ENCODE data around the gene WNT3. TPM values are rescaled to one million over a fixed set of nuclear protein-coding genes. Genes with fewer than 3 reads are reported as not detected.

The WNT3 gene
- total RNA-seq, 1 experiment from 2014 or later: 6.1 TPM

GRCh38 chr17:46720408-46720807 lies 98.1 kb downstream of the WNT3 start:
- CTCF ChIA-PET: no interaction called here
- Mint-ChIP-seq H3K4me3 (ENCODE audit: low read depth, unreplicated experiment) (no peak overlapping the region), H3K9me3 (ENCODE audit: low read depth, unreplicated experiment) (no peaks in the 10 kb centered on the region), H3K27me3 (ENCODE audit: unreplicated experiment) (no peaks in the 10 kb centered on the region), H3K36me3 (ENCODE audit: insufficient read depth, unreplicated experiment) (no peaks in the 10 kb centered on the region), H3K27ac (ENCODE audit: unreplicated experiment) (no peak overlapping the region), H3K4me1 (ENCODE audit: low read depth, unreplicated experiment) (no peaks in the 10 kb centered on the region)
- no TSS peak for BruUV-seq (replicated peaks)
- TF ChIP-seq CTCF (IDR thresholded peaks at IDR 0.05; ENCODE audit: unreplicated experiment): no peak
- intact Hi-C loops (cut with micrococcal nuclease; ENCODE audit: unreplicated experiment): no loop called here
- DNase-seq: no peak

- H3K27me3 Mint-ChIP-seq (ENCODE audit: unreplicated experiment): no peaks in the 10 kb centered on the region
- H3K9me3 Mint-ChIP-seq (ENCODE audit: low read depth, unreplicated experiment): no peaks in the 10 kb centered on the region
- no peak overlapping the region for H3K27ac Mint-ChIP-seq (ENCODE audit: unreplicated experiment)
- intact Hi-C loops (cut with micrococcal nuclease; ENCODE audit: unreplicated experiment): no loop called here
- CTCF ChIA-PET: no interaction called here
- no peaks in the 10 kb centered on the region for H3K4me1 Mint-ChIP-seq (ENCODE audit: low read depth, unreplicated experiment)
- no TSS peak for BruUV-seq (replicated peaks)
- no peaks in the 10 kb centered on the region for H3K36me3 Mint-ChIP-seq (ENCODE audit: insufficient read depth, unreplicated experiment)
- no peak overlapping the region for H3K4me3 Mint-ChIP-seq (ENCODE audit: low read depth, unreplicated experiment)
- DNase-seq: no peak
- TF ChIP-seq CTCF (IDR thresholded peaks at IDR 0.05; ENCODE audit: unreplicated experiment): no peak
These were observed 98.6 kb downstream of the WNT3 start for GRCh38 chr17:46719891-46720290.

GRCh38 chr17:46717999-46718398 lies 100.5 kb downstream of the WNT3 start:
- Mint-ChIP-seq H3K4me1 (ENCODE audit: low read depth, unreplicated experiment) (no peaks in the 10 kb centered on the region), H3K27me3 (ENCODE audit: unreplicated experiment) (no peaks in the 10 kb centered on the region), H3K4me3 (ENCODE audit: low read depth, unreplicated experiment) (no peak overlapping the region), H3K9me3 (ENCODE audit: low read depth, unreplicated experiment) (no peaks in the 10 kb centered on the region), H3K36me3 (ENCODE audit: insufficient read depth, unreplicated experiment) (no peaks in the 10 kb centered on the region), H3K27ac (ENCODE audit: unreplicated experiment) (no peak overlapping the region)
- intact Hi-C loops (cut with micrococcal nuclease; ENCODE audit: unreplicated experiment): no loop called here
- BruUV-seq (replicated peaks): no TSS peak
- no peak for DNase-seq
- TF ChIP-seq CTCF (IDR thresholded peaks at IDR 0.05; ENCODE audit: unreplicated experiment): no peak
- CTCF ChIA-PET: no interaction called here

Other genes with a start within 250 kb of the WNT3 start
- 38.2 and 47.7 TPM in 2 replicates for gene ARL17A, start 239.0 kb downstream of the WNT3 start, total RNA-seq (2022)
- 79.0 and 89.7 TPM in 2 replicates for gene NSF, start 228.0 kb downstream of the WNT3 start, total RNA-seq (2022)
- gene WNT9B, start 32.9 kb upstream of the WNT3 start, total RNA-seq (2022): not detected in 2 replicates
- 90.7 and 91.2 TPM in 2 replicates for gene GOSR2, start 104.5 kb upstream of the WNT3 start, total RNA-seq (2022)
- gene RPRML, start 160.6 kb upstream of the WNT3 start, total RNA-seq (2022): not detected in 2 replicates